Skeletal muscle tissue (tissue), 4 donors: Measurements from ENCODE around the gene CDH4. TPM values are rescaled to one million over a fixed set of nuclear protein-coding genes. Genes with fewer than 3 reads are reported as not detected.

ENCODE experiments used
- H3K27ac ChIP-seq: one replicate; pipeline ENCODE4 v1.7.0; 2013; ENCODE audit warnings: mild to moderate bottlenecking, low read depth, low read length, inconsistent platforms
- H3K27me3 ChIP-seq, 3 donors: one replicate each; pipeline ENCODE4 v1.7.0; 2013; ENCODE audit warnings: low read length in 3 of 3; ENCODE audit not compliant: control insufficient read depth in 3 of 3, insufficient read depth in 3 of 3
- H3K36me3 ChIP-seq, 3 donors: one replicate each; pipeline ENCODE4 v1.7.0; 2013; ENCODE audit warnings: low read length in 3 of 3; ENCODE audit not compliant: control insufficient read depth in 3 of 3, insufficient read depth in 3 of 3
- H3K4me1 ChIP-seq, 3 donors: one replicate each; pipeline ENCODE4 v1.7.0; 2013; ENCODE audit warnings: low read length in 3 of 3, mild to moderate bottlenecking in 3 of 3; ENCODE audit not compliant: control insufficient read depth in 3 of 3, insufficient read depth in 3 of 3
- H3K4me3 ChIP-seq, 3 donors: one replicate each; pipeline ENCODE4 v1.7.0; 2013; ENCODE audit warnings: low read length in 3 of 3
- H3K9ac ChIP-seq, 3 donors: one replicate each; pipeline ENCODE4 v1.7.0; 2013; ENCODE audit warnings: low read length in 3 of 3, mild to moderate bottlenecking in 3 of 3, moderate library complexity in 2 of 3, low read depth in 1 of 3
- H3K9me3 ChIP-seq, 3 donors: one replicate each; pipeline ENCODE4 v1.7.0; 2013; ENCODE audit warnings: low read length in 3 of 3; ENCODE audit not compliant: control insufficient read depth in 3 of 3
- total RNA-seq: library from RNA; depleted of rRNA; stranded (reverse); fragments of >200 nt; gene quantifications from one replicate; pipeline ENCODE4 v1.2.3, GENCODE V29; 2014
- donor health status: Osteomylitis.

Gene CDH4
- total RNA-seq, 1 donor from 2014 or later = 0.52 TPM

- no peak overlapping the region for H3K9ac ChIP-seq
- peaks cover 0 to 7% (median 5%) of the 10 kb centered on the region in 3 donors for H3K27me3 ChIP-seq
- H3K27ac ChIP-seq = no peak overlapping the region
- no peak overlapping the region for H3K4me3 ChIP-seq
- no peaks in the 10 kb centered on the region for H3K36me3 ChIP-seq
- H3K9me3 ChIP-seq = peaks cover 0 to 6% (median 3%) of the 10 kb centered on the region in 3 donors
- no peaks in the 10 kb centered on the region for H3K4me1 ChIP-seq
These were observed 304.6 kb downstream of the CDH4 start for GRCh38 chr20:61556673-61557072.

GRCh38 chr20:61557621-61558020 is 305.6 kb downstream of the CDH4 start:
- no peaks in the 10 kb centered on the region for H3K36me3 ChIP-seq
- H3K4me3 ChIP-seq = no peak overlapping the region
- H3K27ac ChIP-seq = no peak overlapping the region
- H3K9me3 ChIP-seq = peaks cover 0 to 4% (median 3%) of the 10 kb centered on the region in 3 donors
- H3K4me1 ChIP-seq = no peaks in the 10 kb centered on the region
- peaks cover 0 to 7% (median 5%) of the 10 kb centered on the region in 3 donors for H3K27me3 ChIP-seq
- no peak overlapping the region for H3K9ac ChIP-seq

- Histone ChIP-seq H3K9me3 (peaks cover 0 to 3% (median 0%) of the 10 kb centered on the region in 3 donors), H3K4me1 (no peaks in the 10 kb centered on the region), H3K27ac (no peak overlapping the region), H3K4me3 (no peak overlapping the region), H3K36me3 (no peaks in the 10 kb centered on the region), H3K9ac (no peak overlapping the region), H3K27me3 (peaks cover 0 to 7% (median 5%) of the 10 kb centered on the region in 3 donors)
These were observed 306.7 kb downstream of the CDH4 start for GRCh38 chr20:61558726-61559125.

- no peaks in the 10 kb centered on the region for H3K4me1 ChIP-seq
- H3K27me3 ChIP-seq = peaks cover 0 to 10% (median 5%) of the 10 kb centered on the region in 3 donors
These were observed 307.8 kb downstream of the CDH4 start for GRCh38 chr20:61559706-61560315.

GRCh38 chr20:61560361-61560853 is 308.3 kb downstream of the CDH4 start:
- Histone ChIP-seq H3K9ac (no peak overlapping the region), H3K36me3 (no peaks in the 10 kb centered on the region), H3K27me3 (peaks cover 0 to 10% (median 5%) of the 10 kb centered on the region in 3 donors), H3K4me1 (no peaks in the 10 kb centered on the region), H3K4me3 (no peak overlapping the region), H3K27ac (no peak overlapping the region), H3K9me3 (peaks cover 0 to 2% (median 0%) of the 10 kb centered on the region in 3 donors)

More at GRCh38 chr20:61559706-61560315, 307.8 kb downstream of the CDH4 start:
- no peak overlapping the region for H3K27ac ChIP-seq
- peaks cover 0 to 3% (median 0%) of the 10 kb centered on the region in 3 donors for H3K9me3 ChIP-seq
- H3K9ac ChIP-seq = no peak overlapping the region
- no peaks in the 10 kb centered on the region for H3K36me3 ChIP-seq
- H3K4me3 ChIP-seq = no peak overlapping the region

- Histone ChIP-seq H3K27me3 (peaks cover 0 to 10% (median 7%) of the 10 kb centered on the region in 3 donors), H3K4me1 (no peaks in the 10 kb centered on the region), H3K36me3 (no peaks in the 10 kb centered on the region), H3K27ac (no peak overlapping the region), H3K9me3 (no peaks in the 10 kb centered on the region), H3K4me3 (no peak overlapping the region), H3K9ac (no peak overlapping the region)
These were observed 309.2 kb downstream of the CDH4 start for GRCh38 chr20:61561111-61561830.

GRCh38 chr20:61562491-61562890 is 310.4 kb downstream of the CDH4 start:
- Histone ChIP-seq H3K9me3 (no peaks in the 10 kb centered on the region), H3K4me1 (no peaks in the 10 kb centered on the region), H3K27me3 (peaks cover 0 to 10% (median 2%) of the 10 kb centered on the region in 3 donors), H3K4me3 (no peak overlapping the region), H3K9ac (no peak overlapping the region), H3K27ac (no peak overlapping the region), H3K36me3 (no peaks in the 10 kb centered on the region)

GRCh38 chr20:61562897-61563504 is 310.9 kb downstream of the CDH4 start:
- H3K9me3 ChIP-seq = no peaks in the 10 kb centered on the region
- H3K4me3 ChIP-seq = no peak overlapping the region
- no peak overlapping the region for H3K27ac ChIP-seq

GRCh38 chr20:61564628-61565027 is 312.6 kb downstream of the CDH4 start:
- H3K9ac ChIP-seq = no peak overlapping the region
- H3K27ac ChIP-seq = no peak overlapping the region
- no peak overlapping the region for H3K4me3 ChIP-seq
- H3K27me3 ChIP-seq = peaks cover 0 to 7% (median 2%) of the 10 kb centered on the region in 3 donors
- H3K9me3 ChIP-seq = no peaks in the 10 kb centered on the region
- no peaks in the 10 kb centered on the region for H3K36me3 ChIP-seq
- H3K4me1 ChIP-seq = no peaks in the 10 kb centered on the region

More at GRCh38 chr20:61562897-61563504, 310.9 kb downstream of the CDH4 start:
- Histone ChIP-seq H3K9ac (no peak overlapping the region), H3K27me3 (peaks cover 0 to 10% (median 2%) of the 10 kb centered on the region in 3 donors), H3K36me3 (no peaks in the 10 kb centered on the region), H3K4me1 (no peaks in the 10 kb centered on the region)

GRCh38 chr20:61565791-61566190 is 313.7 kb downstream of the CDH4 start:
- Histone ChIP-seq H3K27me3 (peaks cover 0 to 4% (median 2%) of the 10 kb centered on the region in 3 donors), H3K4me1 (no peaks in the 10 kb centered on the region), H3K9ac (no peak overlapping the region), H3K27ac (no peak overlapping the region), H3K4me3 (no peak overlapping the region), H3K36me3 (no peaks in the 10 kb centered on the region), H3K9me3 (no peaks in the 10 kb centered on the region)
